Measurements from ENCODE around the gene BAZ1B.
"Not testable (repeated sequence)": the region's sequence is repeated elsewhere in the genome, so short reads cannot be mapped to it uniquely, and the experiment has no call there.

Gene BAZ1B

GRCh38 chr7:73537051-73537450 lies 15.0 kb upstream of the BAZ1B start:
- Histone ChIP-seq H4K20me1 (ENCODE audit: insufficient read depth, low read length, poor library complexity, severe bottlenecking) (no peaks in the 10 kb centered on the region), H3F3A (ENCODE audit: low read depth) (no peaks in the 10 kb centered on the region), H3K9ac (ENCODE audit: low read depth, low read length, poor library complexity, severe bottlenecking) (no peak overlapping the region), H3K4me3 (ENCODE audit: low read length, poor library complexity, severe bottlenecking) (no peak overlapping the region), H3K4me1 (ENCODE audit: insufficient read depth, low read length, poor library complexity, severe bottlenecking) (no peaks in the 10 kb centered on the region), H3K9me3 (ENCODE audit: insufficient read depth, low read depth, low read length) (no peaks in the 10 kb centered on the region), H3K4me2 (ENCODE audit: low read depth, low read length, poor library complexity, severe bottlenecking) (no peak overlapping the region), H2AFZ (ENCODE audit: low read length) (no peak overlapping the region), H3K27me3 (ENCODE audit: insufficient read depth, low read length, poor library complexity, severe bottlenecking) (no peaks in the 10 kb centered on the region), H3K36me3 (ENCODE audit: insufficient read depth, low read length) (peaks cover 60% of the 10 kb centered on the region), H3K79me2 (ENCODE audit: insufficient read depth, low read length) (peaks cover under 1% of the 10 kb centered on the region; the same call in 1 of the 2 replicates), H3K9me2 (replicated peaks; ENCODE audit: low read depth, low read length) (no peaks in the 10 kb centered on the region)
- TF ChIP-seq EZH2phosphoT487 (IDR thresholded peaks at IDR 0.05; ENCODE audit: borderline replicate concordance), result no peak
- TF ChIP-seq CTCF (conservative IDR thresholded peaks at IDR 0.05; ENCODE audit: low read length), result no peak

- Histone ChIP-seq H3K9me2 (replicated peaks; ENCODE audit: low read depth, low read length) (no peaks in the 10 kb centered on the region), H3K27me3 (ENCODE audit: insufficient read depth, low read length, poor library complexity, severe bottlenecking) (no peaks in the 10 kb centered on the region), H3K4me1 (ENCODE audit: insufficient read depth, low read length, poor library complexity, severe bottlenecking) (no peaks in the 10 kb centered on the region), H3K4me2 (ENCODE audit: low read depth, low read length, poor library complexity, severe bottlenecking) (no peak overlapping the region), H2AFZ (ENCODE audit: low read length) (no peak overlapping the region), H4K20me1 (ENCODE audit: insufficient read depth, low read length, poor library complexity, severe bottlenecking) (no peaks in the 10 kb centered on the region), H3K9ac (ENCODE audit: low read depth, low read length, poor library complexity, severe bottlenecking) (no peak overlapping the region), H3K9me3 (ENCODE audit: insufficient read depth, low read depth, low read length) (no peaks in the 10 kb centered on the region), H3F3A (ENCODE audit: low read depth) (no peaks in the 10 kb centered on the region), H3K79me2 (ENCODE audit: insufficient read depth, low read length) (no peaks in the 10 kb centered on the region), H3K4me3 (ENCODE audit: low read length, poor library complexity, severe bottlenecking) (no peak overlapping the region), H3K36me3 (ENCODE audit: insufficient read depth, low read length) (peaks cover 55% of the 10 kb centered on the region)
- TF ChIP-seq CTCF (conservative IDR thresholded peaks at IDR 0.05; ENCODE audit: low read length) (no peak), EZH2phosphoT487 (IDR thresholded peaks at IDR 0.05; ENCODE audit: borderline replicate concordance) (no peak)
Observed at GRCh38 chr7:73536479-73536878, 14.4 kb upstream of the BAZ1B start.

- not testable (repeated sequence) for H3K27me3 ChIP-seq (ENCODE audit: insufficient read depth, low read length, poor library complexity, severe bottlenecking); H3K9me2 ChIP-seq (replicated peaks; ENCODE audit: low read depth, low read length); H3K4me1 ChIP-seq (ENCODE audit: insufficient read depth, low read length, poor library complexity, severe bottlenecking); H3K9me3 ChIP-seq (ENCODE audit: insufficient read depth, low read depth, low read length); H3K9ac ChIP-seq (ENCODE audit: low read depth, low read length, poor library complexity, severe bottlenecking); H4K20me1 ChIP-seq (ENCODE audit: insufficient read depth, low read length, poor library complexity, severe bottlenecking); H3K79me2 ChIP-seq (ENCODE audit: insufficient read depth, low read length); H3K4me2 ChIP-seq (ENCODE audit: low read depth, low read length, poor library complexity, severe bottlenecking); H3F3A ChIP-seq (ENCODE audit: low read depth); H2AFZ ChIP-seq (ENCODE audit: low read length); H3K4me3 ChIP-seq (ENCODE audit: low read length, poor library complexity, severe bottlenecking)
- peaks cover 55% of the 10 kb centered on the region for H3K36me3 ChIP-seq (ENCODE audit: insufficient read depth, low read length)
Observed at GRCh38 chr7:73535918-73536317, 13.8 kb upstream of the BAZ1B start.

- no peaks in the 10 kb centered on the region for H3F3A ChIP-seq (ENCODE audit: low read depth)
- H3K9ac ChIP-seq (ENCODE audit: low read depth, low read length, poor library complexity, severe bottlenecking), result no peak overlapping the region
- no peaks in the 10 kb centered on the region for H3K9me3 ChIP-seq (ENCODE audit: insufficient read depth, low read depth, low read length)
- TF ChIP-seq EZH2phosphoT487 (IDR thresholded peaks at IDR 0.05; ENCODE audit: borderline replicate concordance) (no peak), CTCF (conservative IDR thresholded peaks at IDR 0.05; ENCODE audit: low read length) (no peak)
- H3K79me2 ChIP-seq (ENCODE audit: insufficient read depth, low read length), result no peaks in the 10 kb centered on the region
- no peak overlapping the region for H2AFZ ChIP-seq (ENCODE audit: low read length)
- H3K4me3 ChIP-seq (ENCODE audit: low read length, poor library complexity, severe bottlenecking), result no peak overlapping the region
- H3K9me2 ChIP-seq (replicated peaks; ENCODE audit: low read depth, low read length), result no peaks in the 10 kb centered on the region
- peaks cover 37% of the 10 kb centered on the region for H3K36me3 ChIP-seq (ENCODE audit: insufficient read depth, low read length)
- H3K4me2 ChIP-seq (ENCODE audit: low read depth, low read length, poor library complexity, severe bottlenecking), result no peak overlapping the region
- H3K27me3 ChIP-seq (ENCODE audit: insufficient read depth, low read length, poor library complexity, severe bottlenecking), result no peaks in the 10 kb centered on the region
- peaks cover under 1% of the 10 kb centered on the region for H3K4me1 ChIP-seq (ENCODE audit: insufficient read depth, low read length, poor library complexity, severe bottlenecking)
- no peaks in the 10 kb centered on the region for H4K20me1 ChIP-seq (ENCODE audit: insufficient read depth, low read length, poor library complexity, severe bottlenecking)
Observed at GRCh38 chr7:73533742-73534141, 11.6 kb upstream of the BAZ1B start.
